ENCODE data around the gene NUFIP2. TPM values are rescaled to one million over a fixed set of nuclear protein-coding genes. Genes with fewer than 3 reads are reported as not detected.

Gene NUFIP2
- total RNA-seq, 1 donor from 2014 or later: 40.5 TPM

GRCh38 chr17:29214215-29215146 lies 79.5 kb downstream of the NUFIP2 start:
- no peak overlapping the region for H3K27ac ChIP-seq (replicated peaks)
- no peaks in the 10 kb centered on the region for H3K36me3 ChIP-seq
- intact Hi-C loops (cut with micrococcal nuclease): loop anchor here (5.0 kb wide), 1 partner anchor 67 kb away; no protein-coding TSS in a partner anchor
- H3K4me3 ChIP-seq: no peak overlapping the region
- TF ChIP-seq, protein P1, sequence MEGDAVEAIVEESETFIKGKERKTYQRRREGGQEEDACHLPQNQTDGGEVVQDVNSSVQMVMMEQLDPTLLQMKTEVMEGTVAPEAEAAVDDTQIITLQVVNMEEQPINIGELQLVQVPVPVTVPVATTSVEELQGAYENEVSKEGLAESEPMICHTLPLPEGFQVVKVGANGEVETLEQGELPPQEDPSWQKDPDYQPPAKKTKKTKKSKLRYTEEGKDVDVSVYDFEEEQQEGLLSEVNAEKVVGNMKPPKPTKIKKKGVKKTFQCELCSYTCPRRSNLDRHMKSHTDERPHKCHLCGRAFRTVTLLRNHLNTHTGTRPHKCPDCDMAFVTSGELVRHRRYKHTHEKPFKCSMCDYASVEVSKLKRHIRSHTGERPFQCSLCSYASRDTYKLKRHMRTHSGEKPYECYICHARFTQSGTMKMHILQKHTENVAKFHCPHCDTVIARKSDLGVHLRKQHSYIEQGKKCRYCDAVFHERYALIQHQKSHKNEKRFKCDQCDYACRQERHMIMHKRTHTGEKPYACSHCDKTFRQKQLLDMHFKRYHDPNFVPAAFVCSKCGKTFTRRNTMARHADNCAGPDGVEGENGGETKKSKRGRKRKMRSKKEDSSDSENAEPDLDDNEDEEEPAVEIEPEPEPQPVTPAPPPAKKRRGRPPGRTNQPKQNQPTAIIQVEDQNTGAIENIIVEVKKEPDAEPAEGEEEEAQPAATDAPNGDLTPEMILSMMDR (IDR thresholded peaks at IDR 0.05; ENCODE audit: borderline replicate concordance): no peak
- no peaks in the 10 kb centered on the region for H3K27me3 ChIP-seq (ENCODE audit: low read depth)
- no peaks in the 10 kb centered on the region for H3K9me3 ChIP-seq (replicated peaks)
- no peak for DNase-seq
- H3K4me1 ChIP-seq: peaks cover 7% of the 10 kb centered on the region

GRCh38 chr17:29212681-29213121 lies 81.2 kb downstream of the NUFIP2 start:
- no peak for DNase-seq
- H3K27ac ChIP-seq (replicated peaks): no peak overlapping the region
- no peak overlapping the region for H3K4me3 ChIP-seq
- H3K36me3 ChIP-seq: no peaks in the 10 kb centered on the region
- intact Hi-C loops (cut with micrococcal nuclease): no loop called here
- no peaks in the 10 kb centered on the region for H3K9me3 ChIP-seq (replicated peaks)
- H3K27me3 ChIP-seq (ENCODE audit: low read depth): no peaks in the 10 kb centered on the region
- H3K4me1 ChIP-seq: no peaks in the 10 kb centered on the region
- TF ChIP-seq, protein P1 (IDR thresholded peaks at IDR 0.05; ENCODE audit: borderline replicate concordance): no peak

GRCh38 chr17:29212094-29212631 lies 81.8 kb downstream of the NUFIP2 start:
- intact Hi-C loops (cut with micrococcal nuclease): no loop called here
- Histone ChIP-seq H3K9me3 (replicated peaks) (no peaks in the 10 kb centered on the region), H3K36me3 (no peaks in the 10 kb centered on the region), H3K4me3 (no peak overlapping the region), H3K27ac (replicated peaks) (no peak overlapping the region), H3K27me3 (ENCODE audit: low read depth) (no peaks in the 10 kb centered on the region), H3K4me1 (no peaks in the 10 kb centered on the region)
- TF ChIP-seq, protein P1 (IDR thresholded peaks at IDR 0.05; ENCODE audit: borderline replicate concordance): no peak
- DNase-seq: no peak

DNA sequence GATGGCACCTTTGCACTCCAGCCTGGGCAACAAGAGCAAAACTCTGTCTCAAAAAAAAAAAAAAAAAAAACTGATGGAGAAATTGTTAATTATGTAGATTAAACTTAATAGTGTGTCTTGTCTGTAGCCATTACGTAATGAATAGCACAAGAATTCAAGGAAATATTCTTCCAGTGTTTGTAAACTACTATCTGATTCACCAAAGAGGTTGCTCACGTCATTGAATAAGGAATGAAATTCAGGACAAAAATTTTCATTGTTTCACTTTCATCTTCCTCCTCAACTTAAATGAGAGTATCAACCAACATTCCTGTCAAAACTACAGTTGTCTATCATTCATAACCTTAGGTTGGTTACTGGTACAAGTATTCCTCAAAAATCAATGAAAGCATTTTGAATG lies 83.1 kb downstream of the NUFIP2 start:
- H3K9me3 ChIP-seq (replicated peaks): no peaks in the 10 kb centered on the region
- no peaks in the 10 kb centered on the region for H3K36me3 ChIP-seq
- no peaks in the 10 kb centered on the region for H3K27me3 ChIP-seq (ENCODE audit: low read depth)
- no peak overlapping the region for H3K4me3 ChIP-seq
- no peaks in the 10 kb centered on the region for H3K4me1 ChIP-seq
- TF ChIP-seq, protein P1 (IDR thresholded peaks at IDR 0.05; ENCODE audit: borderline replicate concordance): no peak
- no peak overlapping the region for H3K27ac ChIP-seq (replicated peaks)
- DNase-seq: no peak
- intact Hi-C loops (cut with micrococcal nuclease): no loop called here

DNA sequence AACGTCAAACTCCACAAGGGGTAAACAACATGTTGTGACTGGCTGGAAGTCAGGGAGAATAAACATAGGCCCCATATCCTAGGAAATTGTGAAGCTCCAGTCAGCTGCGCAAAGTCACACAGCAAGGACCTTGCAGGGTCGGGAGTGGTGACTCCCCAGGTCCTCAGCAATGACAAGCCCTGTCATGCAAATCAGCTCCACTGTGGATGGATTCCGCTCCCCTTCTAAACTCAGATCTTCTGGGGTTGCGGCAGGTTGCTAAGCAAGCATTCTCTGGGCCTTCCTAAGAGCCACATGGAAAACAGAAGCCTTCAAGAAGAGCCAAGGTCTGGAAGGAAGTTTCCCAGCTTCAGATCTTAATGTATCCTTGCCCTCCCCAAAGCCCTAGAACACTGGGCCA lies 84.9 kb downstream of the NUFIP2 start:
- no peaks in the 10 kb centered on the region for H3K36me3 ChIP-seq
- TF ChIP-seq, protein P1 (IDR thresholded peaks at IDR 0.05; ENCODE audit: borderline replicate concordance): no peak
- H3K27ac ChIP-seq (replicated peaks): no peak overlapping the region
- no peak overlapping the region for H3K4me3 ChIP-seq
- intact Hi-C loops (cut with micrococcal nuclease): no loop called here
- no peak for DNase-seq
- H3K9me3 ChIP-seq (replicated peaks): no peaks in the 10 kb centered on the region
- no peaks in the 10 kb centered on the region for H3K27me3 ChIP-seq (ENCODE audit: low read depth)
- peaks cover 12% of the 10 kb centered on the region for H3K4me1 ChIP-seq
